Stimulated activated CD8-positive, alpha-beta memory T cell treated with anti-CD3 and anti-CD28 coated beads, Interleukin-7, amount 100 ng/mL, for 48 hours (primary cell): Measurements from ENCODE around the gene TMEM37.

Experiments used
- DNase-seq, 2 donors: peaks; one replicate each; pipeline ENCODE4 v3.0.0-alpha.2; 2020; ENCODE audit warnings: low read depth in 1 of 2; ENCODE audit errors: extremely low read depth in 1 of 2

Gene TMEM37

DNA sequence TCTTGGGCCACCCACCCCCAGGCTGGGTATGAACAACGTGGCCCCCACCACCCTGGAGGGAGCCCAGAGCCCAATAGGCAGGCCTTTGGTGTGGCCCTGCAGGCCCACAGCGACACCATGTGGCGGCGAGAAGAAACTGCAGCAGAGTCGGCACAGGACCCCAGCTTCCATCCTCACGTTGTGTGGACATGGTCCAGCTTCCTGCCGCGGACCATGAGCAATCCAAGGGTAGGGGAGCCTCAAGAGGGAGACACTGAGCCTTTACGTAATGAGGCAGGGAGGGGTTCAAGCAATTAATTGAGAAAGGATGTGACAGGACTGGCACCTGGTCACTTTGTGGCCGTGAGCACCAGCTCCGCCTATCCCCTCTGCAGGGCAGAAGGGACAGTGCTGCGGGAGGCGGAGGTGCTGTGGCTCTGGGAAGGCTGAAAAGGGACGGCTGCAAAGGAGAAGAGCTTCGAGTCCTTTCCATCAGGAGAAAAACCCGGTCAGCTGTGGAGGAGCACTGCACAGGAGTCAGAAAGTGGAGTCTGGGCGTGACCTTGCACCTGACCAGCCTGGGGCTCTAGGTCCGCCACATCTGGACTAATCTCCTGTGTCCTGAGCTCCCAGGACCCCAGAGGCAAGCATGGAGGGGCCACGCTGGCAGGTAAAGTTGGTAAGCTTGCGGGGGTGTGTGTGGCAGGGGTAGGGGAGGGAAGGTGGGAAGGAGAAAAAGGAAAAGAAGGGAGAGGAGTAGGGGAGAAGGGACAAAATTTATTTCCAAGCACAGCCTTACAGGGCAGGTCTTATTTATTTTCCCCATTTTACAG, 44.9 kb downstream of the TMEM37 start:
- DNase-seq = peak in 1 of 2 donors; percentile 3

DNA sequence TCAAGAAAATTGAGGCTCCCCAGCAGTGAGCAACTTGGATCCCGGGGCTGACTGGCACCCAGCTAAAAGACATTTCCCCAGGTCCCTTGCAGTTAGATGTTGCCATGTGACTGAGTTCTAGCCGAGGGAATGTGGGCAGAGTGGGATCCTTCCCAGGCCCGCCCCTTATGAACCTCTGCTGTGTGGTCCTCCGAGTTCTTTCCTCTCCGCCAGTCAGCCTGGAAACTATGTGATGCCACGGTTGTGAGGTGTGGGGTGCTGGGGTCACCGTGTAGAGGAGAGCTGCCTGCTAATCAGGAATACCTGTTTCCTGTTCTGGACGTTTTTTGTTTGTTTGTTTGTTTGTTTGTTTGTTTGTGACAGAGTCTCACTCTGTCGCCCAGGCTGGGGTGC, 45.5 kb downstream of the TMEM37 start:
- DNase-seq = no peak

DNA sequence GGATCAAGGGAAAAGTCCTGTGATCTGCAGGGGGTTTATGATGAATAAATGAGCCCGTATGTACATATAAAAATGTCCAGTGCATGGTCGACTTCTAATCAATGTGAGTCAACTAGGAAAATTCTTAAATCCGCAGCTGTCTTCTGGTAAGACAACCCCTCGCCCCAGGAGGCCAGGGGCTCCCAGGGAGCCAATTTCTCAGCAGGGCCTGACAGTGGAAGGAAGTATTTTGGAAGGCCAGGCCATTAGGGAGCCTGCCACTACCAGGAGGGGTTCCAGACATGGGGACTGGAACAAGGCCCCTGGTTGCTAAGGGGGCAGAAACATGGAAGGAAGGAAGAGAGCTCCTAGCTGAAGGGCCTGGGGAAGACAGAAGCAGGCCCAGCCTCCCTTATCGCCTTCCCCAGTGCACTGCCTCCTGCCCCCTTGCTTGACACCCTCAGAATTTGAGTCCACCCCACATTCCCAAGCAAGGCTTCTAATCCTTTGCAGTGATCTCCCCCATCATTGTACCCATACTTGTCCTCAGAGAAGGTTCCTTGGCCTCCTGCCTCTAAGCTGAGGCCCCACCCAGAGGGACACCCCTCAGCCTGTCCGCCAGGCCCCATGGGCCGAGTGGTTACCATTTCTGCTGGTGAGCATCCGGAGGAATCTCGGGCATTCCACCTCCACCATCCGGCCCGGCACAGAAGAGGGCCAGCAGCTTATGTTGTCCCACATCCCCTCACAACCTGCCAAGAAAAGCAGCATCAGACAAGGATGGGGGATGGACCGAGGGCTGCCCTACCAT, 46.7 kb downstream of the TMEM37 start:
- DNase-seq = no peak

DNA sequence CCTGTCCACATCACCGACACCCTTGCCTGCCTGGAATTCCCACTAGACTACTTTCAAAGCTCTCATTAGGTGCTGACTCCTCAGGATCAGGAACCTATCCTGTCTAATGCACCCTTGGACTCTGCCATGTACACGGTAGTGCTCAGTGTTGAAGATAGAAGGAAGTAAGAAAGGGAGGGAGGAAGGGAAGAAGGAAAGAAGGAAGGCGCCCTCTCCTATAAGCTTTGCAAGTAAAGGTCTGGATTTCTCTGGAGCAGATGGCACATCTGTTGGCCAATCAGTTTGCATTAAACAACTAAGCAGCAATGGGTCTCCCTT, 47.3 kb downstream of the TMEM37 start:
- no peak for DNase-seq

DNA sequence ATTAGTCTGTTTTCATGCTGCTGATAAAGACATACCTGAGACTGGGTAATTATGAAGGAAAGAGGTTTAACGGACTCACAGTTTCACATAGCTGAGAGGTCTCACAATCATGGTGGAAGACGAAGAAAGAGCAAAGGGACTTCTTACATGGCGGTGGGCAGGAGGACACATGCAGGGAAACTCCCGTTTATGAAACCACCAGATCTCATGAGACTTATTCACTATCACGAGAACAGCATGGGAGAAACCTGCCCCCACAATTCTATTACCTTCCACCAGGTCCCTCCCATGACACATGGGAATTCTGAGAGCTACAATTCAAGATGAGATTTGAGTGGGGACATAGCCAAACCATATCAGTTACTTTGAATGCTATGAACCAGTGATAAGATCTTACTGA, 48.5 kb downstream of the TMEM37 start:
- no peak for DNase-seq

DNA sequence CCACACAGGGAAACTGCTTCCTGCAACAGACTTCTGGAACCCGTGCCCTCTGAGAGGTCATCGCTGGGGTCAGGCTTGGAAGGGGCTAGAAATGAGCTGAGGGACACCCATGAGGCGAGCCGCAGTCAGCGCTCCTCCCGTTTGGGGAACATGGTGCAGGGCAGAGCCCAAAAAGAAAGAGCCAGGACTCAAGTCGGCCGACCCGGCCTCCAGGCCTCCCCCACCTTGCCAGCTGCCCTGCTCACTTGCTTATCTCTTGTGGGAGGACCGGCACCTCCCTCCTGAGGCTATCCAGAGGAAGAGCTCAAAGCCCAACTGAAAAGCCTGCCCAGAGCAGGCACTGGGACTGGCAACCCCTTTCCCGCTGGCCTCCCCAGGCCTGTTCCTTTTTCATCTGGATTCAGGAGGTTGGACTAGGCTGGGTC, 49.1 kb downstream of the TMEM37 start:
- no peak for DNase-seq

DNA sequence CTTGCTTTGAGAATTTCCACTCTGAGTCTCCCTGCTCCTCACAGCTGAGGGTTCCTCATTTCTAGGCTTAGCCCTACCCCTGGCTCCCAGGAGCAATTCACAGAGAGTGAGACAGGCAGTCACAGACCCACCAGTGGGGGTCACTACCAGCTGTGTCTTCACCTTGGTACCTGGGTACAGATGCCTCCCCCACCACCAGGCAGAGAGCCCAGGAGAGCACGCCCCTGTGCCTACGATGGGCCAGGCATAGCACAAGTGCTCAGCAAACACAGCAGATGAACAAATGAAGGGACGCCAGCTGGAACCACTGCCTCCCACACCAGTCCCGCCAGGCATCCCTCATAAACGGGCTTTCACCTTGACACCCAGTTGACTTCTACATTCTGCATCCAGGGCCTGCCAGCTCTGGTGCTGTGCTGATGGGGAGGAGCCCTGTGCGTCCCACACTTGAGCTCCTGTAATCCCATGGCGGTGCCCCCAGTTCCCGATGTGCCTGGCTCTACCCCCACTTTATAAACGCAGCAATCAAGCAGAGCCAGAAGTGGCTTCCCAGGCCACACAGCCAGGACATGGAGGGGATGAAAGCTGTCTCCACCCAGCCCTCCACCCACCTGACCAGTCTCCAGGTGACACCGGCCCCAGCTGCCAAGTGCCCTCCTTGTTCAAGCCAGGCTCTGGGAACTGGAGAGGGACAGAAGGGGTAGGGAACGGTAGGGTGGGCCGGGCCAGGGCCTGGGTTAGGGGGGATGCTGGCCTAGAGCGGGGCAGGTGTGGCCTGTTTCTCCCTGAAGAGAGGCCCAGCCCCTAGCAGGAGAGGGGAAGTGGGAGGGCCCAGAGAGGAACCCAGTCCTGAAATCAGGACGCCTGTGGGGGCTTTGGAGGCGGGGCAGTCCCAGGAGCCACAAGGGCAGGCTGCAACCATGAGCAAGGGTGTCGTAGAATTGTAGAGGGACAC, 50.1 kb downstream of the TMEM37 start:
- DNase-seq = no peak

DNA sequence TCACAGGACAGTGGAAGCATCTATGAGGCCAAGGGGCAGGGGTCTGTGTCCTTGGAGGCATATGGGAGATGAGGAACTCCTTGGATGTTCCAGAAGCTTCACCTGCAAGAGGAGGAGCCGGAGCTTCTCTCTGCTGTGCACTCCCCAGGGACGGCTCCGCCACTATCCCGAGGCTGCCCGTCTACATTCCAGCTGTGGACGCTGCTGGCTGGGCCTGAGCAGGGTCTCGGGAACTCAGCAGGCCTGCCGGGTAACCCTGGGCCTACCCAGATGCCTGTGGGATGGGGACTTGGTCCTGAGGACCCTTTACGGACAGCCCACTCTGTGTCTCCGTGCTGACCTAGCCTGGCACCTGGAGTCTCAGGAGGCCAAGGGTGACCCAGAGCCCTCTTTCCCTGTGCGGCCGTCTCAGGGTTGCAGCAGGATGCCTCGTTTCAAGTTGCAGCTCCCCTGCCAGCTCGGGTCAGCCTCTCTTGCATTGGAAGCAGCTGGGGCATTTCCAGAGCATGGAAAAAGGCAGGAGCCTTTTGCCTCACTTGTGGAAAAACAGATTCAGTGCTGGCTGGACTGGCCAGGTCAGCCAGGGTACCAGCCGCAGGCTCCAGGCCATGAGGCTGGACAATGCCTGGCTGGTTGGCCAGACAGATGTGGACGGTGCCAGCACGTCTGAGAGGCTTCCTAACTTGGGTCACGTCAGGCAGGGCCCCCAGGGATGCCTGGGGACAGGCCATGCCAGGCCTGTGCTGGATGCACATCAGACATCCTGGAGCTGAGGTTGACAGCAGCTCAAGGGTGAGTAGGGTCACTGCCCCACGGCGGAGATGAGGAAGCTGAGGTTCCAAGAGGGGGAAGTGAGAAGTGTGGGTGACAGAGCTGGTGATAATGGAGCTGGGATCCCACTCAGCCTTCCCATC, 51.1 kb downstream of the TMEM37 start:
- DNase-seq = no peak

DNA sequence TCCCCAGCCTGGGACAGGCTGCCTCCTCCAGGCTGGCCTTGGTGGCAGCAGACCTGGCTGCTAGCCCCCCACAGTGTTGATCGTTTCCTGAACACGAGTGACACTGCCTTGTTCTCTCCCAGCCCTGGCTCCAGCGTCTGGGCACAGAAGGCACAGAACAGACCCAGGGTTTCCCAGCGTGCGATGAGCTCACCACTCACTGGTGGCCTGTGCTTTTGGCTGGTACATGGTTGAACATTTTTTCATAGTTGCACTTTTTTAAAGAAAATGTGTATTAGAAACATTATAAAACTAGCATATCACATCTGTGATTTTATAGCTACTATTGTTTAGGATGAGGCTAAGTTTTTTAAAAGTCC, 51.7 kb downstream of the TMEM37 start:
- no peak for DNase-seq

DNA sequence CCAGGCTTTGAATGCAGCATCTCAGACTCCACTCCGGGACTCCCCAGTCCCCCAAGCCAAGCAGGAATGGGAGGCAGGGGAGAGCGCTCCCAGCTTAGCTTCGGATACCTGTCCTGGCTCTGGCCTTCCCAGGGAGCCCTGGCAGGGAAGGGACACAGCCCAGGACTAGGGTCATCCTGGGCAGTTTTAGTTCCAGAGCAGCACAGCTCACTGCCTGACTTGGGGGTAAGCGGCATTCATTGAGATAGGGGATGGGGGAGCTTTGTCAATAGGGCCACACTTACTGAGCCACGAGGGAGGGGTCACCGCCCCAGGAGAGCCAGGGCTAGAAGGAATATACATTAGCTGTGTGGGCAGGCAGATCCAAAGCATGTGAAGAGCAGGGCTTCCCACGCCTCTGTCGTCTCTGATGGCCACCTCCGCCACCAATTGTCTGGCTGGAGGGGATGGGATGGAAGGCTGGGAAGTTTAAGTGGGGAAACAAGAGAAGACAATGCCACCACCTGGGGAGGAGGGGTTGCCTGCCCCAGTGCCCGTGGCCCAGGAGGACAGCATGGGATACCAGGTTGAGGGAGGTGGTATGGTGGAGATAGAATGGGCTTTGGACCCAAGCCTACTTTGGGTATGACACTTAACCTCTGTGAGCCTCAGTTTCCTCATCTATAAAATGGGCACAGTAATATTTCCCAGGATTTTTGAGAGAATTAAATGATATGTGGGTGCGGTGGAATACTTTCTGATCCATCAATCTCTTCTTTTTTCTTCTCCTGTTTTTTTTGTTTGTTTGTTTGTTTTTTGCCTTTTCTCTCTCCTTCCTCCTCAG, 52.5 kb downstream of the TMEM37 start:
- DNase-seq = no peak

DNA sequence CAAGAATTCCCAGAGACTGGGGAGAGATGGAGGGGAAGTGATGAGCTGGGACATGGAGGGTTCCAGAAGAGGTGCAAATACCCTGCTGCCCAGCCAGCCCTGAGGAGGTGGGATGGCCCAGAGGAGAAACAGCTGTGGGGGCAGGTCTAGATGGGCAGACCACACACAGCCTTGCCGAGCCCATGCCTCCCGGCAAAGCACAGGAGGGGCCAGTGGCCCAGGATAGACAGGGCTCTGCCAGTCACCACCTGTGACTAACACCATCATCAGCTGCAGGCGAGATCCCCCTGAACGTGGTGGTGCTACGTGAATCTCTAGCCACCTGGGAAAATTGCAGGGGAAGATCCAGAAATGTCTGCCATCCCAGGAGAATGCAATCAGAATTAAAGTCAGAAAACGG, 53.2 kb downstream of the TMEM37 start:
- DNase-seq = no peak

DNA sequence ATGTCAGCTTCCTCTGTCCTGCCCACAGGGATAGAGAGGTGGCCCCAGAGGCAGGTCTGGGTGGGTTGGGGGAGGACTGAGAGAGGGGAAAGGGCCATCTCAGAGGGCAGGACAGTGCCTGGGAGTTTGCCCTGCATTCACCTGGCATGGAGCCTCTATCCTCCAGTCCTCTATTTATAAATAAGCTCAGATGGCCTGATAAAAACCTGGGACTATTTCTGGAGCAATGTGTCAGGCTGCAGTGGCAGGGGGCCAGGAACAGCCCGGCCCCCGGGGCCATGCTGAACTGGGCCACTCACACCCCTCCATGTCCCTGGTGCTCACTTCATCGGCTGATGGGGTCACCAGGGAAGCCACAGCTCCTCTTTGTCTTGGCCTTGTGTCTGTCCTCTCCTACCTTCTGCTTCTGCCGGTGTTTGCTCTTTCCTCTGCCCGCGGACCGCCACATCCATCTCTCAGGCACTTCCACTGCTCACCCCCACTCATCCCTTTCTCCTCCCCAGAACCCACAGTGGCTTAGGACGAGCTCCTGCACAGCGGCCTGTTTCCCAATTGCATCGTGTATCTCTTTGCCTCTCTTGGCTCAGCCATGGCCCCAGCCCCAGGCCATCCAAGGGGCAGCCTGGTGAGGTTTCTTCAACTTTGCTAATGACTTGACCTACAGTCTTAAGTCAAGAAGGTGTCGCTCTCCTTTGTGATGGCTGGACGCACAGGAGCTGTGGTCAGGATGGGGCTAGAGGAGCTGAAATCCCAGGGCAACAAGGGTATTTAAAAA, 53.9 kb downstream of the TMEM37 start:
- no peak for DNase-seq

DNA sequence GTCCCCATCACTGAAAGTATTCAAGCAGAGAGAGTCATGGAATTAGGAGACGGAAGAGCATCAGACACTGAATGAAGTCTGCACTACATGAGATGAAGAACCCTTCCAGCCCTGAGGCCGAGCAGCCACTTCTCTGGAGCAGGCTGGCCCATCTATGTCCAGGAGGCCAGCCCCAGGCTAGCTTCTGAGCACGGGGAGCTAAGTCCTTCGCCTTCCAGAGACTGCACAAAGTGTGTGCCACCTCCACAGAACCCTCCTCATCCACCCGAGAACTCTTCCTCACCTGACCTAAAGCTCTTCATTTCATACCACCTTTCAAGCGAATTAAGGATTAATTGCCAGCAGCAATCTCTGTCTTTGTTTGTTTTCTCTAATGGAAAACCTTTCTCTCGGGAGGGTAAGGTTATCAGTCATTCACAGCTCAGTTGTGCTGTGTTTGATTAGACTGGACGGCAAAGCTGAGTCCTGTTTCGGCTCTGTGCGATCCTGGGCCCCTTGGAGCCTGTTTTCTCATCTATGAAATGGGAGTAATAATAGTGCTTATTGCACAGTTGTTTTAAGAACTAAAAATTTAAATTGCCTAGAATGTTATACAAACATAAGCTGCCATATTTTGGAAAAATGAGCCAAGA, 54.7 kb downstream of the TMEM37 start:
- DNase-seq = no peak

DNA sequence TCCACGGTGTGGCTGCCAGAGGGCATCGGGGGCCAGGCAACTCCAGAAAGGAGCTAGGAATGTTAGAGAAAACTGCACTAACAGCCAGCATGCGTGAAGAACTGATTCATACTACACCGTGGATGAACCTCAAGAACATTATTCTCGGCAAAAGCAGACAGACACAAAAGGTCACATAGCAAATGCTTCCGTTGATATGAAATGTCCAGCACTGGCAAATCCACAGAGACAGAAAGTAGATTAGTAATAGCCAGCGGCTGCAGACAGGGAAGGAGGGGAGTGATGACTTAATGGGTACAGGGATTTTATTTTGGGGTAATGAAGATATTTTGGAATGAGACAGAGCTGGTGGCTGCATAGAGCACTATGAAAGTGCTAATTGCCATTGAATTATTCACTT, 55.2 kb downstream of the TMEM37 start:
- no peak for DNase-seq

DNA sequence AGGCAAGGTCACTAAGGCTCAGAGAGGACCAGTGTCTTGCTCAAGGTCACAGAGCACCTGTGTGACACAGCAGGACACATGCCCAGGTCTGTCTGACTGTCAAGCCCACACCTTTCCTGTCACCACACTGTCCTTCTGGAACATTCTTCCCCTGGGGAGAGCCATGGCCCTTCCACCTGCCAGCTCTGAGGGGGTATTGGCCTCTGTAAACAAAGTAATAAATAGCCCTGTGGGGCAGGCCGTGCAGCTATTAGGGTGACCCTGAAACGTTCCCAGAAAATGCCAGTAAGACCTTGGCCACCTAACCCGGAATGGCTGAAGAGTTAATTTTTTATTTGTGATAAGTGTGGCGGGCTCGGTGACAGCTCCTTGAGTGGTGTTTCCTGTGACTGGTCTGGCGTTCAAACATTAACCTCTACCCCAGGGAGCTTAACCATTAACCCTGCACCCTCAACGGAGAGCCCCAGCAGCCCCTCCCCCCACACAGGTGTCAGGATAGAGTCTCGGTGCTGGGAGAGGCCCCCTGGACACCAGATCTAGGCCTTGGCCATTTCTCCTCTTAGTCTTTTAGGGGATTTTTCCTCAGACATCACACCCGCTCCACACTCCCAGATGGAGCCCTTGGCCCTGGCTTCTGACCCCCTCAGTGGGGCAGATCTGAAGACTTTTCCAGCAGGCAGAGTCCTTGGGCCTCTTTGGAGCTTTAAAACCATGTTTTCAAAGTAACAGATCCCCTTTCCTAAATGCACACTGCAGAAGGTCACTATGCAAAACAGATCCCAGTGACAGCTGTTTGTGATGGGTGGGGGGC, 56.0 kb downstream of the TMEM37 start:
- no peak for DNase-seq
